GM21529 (cell line): Measurements from ENCODE around the gene GATA6.

Source experiments
- ATAC-seq: cut with Tn5 transposase; IDR thresholded peaks from one replicate; pipeline ENCODE4 v1.9.1; 2021; ENCODE audit not compliant: unreplicated experiment

Gene GATA6

GRCh38 chr18:22169011-22169888, at the start of gene GATA6:
Gene GATA6, plus strand, starts transcription at chr18:22169589. Its CDS starts 1,556 bp downstream, at chr18:22171145.
- peak; percentile 68 for ATAC-seq

- ATAC-seq: no peak
Measured at GRCh38 chr18:22124970-22125369, 44.4 kb upstream of the GATA6 start.

GRCh38 chr18:22128954-22129353, 40.4 kb upstream of the GATA6 start:
- no peak for ATAC-seq

GRCh38 chr18:22129778-22130177, 39.6 kb upstream of the GATA6 start:
- no peak for ATAC-seq

GRCh38 chr18:22132258-22132657, 37.1 kb upstream of the GATA6 start:
- no peak for ATAC-seq

GRCh38 chr18:22132763-22133162, 36.6 kb upstream of the GATA6 start:
- no peak for ATAC-seq

GRCh38 chr18:22136395-22136794, 33.0 kb upstream of the GATA6 start:
- ATAC-seq: no peak

- no peak for ATAC-seq
Measured at GRCh38 chr18:22141211-22141610, 28.2 kb upstream of the GATA6 start.

GRCh38 chr18:22143347-22144340, 25.7 kb upstream of the GATA6 start:
- no peak for ATAC-seq

- ATAC-seq: no peak
Measured at GRCh38 chr18:22145160-22145559, 24.2 kb upstream of the GATA6 start.

- no peak for ATAC-seq
Measured at GRCh38 chr18:22149710-22150109, 19.7 kb upstream of the GATA6 start.

GRCh38 chr18:22152093-22152492, 17.3 kb upstream of the GATA6 start:
- no peak for ATAC-seq

GRCh38 chr18:22153428-22153827, 16.0 kb upstream of the GATA6 start:
- ATAC-seq: no peak

GRCh38 chr18:22155584-22155983, 13.8 kb upstream of the GATA6 start:
- no peak for ATAC-seq

GRCh38 chr18:22159014-22159413, 10.4 kb upstream of the GATA6 start:
- no peak for ATAC-seq

- no peak for ATAC-seq
Measured at GRCh38 chr18:22161090-22161489, 8.3 kb upstream of the GATA6 start.

- no peak for ATAC-seq
Measured at GRCh38 chr18:22163416-22164161, 5.8 kb upstream of the GATA6 start.

GRCh38 chr18:22164337-22165048, 4.9 kb upstream of the GATA6 start:
- no peak for ATAC-seq

- ATAC-seq: no peak
Measured at GRCh38 chr18:22165049-22165602, 4.3 kb upstream of the GATA6 start.

- no peak for ATAC-seq
Measured at GRCh38 chr18:22165603-22166068, 3.8 kb upstream of the GATA6 start.
